AG09319 (cell line): ENCODE data around the gene PPP2CA.
"Not testable (repeated sequence)": the region's sequence is repeated elsewhere in the genome, so short reads cannot be mapped to it uniquely, and the experiment has no call there.

Experiments
- DNase-seq: peaks from one replicate; pipeline ENCODE4 v3.0.0-alpha.2; 2010; ENCODE audit warnings: low read depth; ENCODE audit errors: extremely low read depth
- TF ChIP-seq, protein P1 (sequence below): IDR thresholded peaks from 2 replicates; pipeline ENCODE4 v1.5.1; 2011; ENCODE audit warnings: low read depth, mild to moderate bottlenecking, inconsistent platforms, low read length, moderate library complexity

Gene PPP2CA

DNA sequence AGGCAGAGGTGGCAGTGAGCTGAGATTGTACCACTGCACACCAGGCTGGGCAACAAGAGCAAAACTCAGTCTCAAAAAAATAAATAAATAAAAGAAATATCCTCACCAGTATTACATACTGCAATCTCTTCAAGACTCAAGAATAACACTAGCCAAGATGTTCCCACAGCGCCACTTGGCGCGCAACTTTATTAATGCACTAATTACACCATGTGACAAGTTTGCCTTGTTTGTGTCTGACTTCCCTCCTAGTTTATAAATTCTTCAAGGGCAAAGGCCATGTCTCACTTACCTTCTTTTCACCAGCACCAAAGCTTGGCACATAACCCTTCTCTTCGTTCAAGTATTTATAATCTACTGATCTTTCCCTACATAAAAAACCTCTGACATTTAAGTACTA is 53.9 kb downstream of the PPP2CA start:
- DNase-seq = no peak
- TF ChIP-seq, protein P1, sequence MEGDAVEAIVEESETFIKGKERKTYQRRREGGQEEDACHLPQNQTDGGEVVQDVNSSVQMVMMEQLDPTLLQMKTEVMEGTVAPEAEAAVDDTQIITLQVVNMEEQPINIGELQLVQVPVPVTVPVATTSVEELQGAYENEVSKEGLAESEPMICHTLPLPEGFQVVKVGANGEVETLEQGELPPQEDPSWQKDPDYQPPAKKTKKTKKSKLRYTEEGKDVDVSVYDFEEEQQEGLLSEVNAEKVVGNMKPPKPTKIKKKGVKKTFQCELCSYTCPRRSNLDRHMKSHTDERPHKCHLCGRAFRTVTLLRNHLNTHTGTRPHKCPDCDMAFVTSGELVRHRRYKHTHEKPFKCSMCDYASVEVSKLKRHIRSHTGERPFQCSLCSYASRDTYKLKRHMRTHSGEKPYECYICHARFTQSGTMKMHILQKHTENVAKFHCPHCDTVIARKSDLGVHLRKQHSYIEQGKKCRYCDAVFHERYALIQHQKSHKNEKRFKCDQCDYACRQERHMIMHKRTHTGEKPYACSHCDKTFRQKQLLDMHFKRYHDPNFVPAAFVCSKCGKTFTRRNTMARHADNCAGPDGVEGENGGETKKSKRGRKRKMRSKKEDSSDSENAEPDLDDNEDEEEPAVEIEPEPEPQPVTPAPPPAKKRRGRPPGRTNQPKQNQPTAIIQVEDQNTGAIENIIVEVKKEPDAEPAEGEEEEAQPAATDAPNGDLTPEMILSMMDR = no peak

DNA sequence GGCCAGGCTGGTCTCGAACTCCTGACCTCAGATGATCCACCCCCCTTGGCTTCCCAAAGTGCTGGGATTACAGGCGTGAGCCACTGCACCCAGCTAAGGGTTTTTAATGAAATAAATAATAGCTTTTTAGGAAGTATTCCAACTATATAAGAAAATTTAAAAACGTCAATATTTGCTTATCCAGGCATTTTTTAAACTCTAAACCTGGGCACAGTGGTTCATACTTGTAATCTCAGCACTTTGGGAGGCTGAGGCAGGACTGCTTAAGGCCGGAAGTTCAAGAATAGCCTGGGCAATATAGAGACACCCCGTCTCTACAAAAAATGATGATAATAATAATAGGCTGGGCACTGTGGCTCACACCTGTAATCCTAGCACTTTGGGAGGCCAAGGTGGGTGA is 63.3 kb downstream of the PPP2CA start:
- DNase-seq = no peak
- TF ChIP-seq, protein P1 = no peak

DNA sequence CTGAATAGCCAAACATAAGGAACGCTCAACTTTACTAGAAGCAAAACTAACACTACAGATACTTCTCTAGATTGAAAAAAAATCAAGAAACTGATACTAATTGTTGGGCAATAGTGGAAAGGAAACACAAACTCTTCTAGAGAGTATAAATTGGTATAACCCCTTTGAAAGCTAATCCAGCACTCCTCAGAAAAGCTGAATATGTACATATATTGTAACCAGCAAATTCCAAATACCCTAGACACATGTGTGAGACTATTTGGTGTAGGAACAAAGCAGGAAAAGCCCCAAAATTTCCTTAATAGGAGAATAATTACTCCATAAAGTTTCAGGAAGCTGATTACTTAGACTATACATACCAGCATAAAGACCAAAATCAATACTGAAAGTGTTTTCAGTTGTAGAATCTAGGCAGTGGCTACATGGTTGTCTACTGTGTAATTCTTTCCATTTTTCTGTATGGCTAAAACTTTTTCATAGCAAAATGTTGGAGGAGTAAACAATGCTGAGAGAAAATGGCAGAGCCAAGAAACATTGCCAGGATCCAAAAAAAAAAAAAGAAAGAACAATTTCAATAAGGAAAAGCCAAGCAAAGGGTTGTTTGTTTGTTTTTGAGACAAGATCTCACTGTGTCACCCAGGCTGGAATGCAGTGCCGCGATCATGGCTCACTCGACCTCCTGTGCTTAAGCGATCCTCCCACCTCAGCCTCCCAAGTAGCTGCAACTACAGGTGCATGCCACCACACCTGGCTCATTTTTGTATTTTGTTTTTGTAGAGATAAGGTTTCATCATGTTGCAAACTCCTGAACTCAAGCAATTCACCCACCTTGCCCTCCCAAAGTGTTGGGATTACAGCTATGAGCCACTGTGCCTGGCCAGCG is 64.1 kb downstream of the PPP2CA start:
- no peak for DNase-seq
- TF ChIP-seq, protein P1 = no peak

DNA sequence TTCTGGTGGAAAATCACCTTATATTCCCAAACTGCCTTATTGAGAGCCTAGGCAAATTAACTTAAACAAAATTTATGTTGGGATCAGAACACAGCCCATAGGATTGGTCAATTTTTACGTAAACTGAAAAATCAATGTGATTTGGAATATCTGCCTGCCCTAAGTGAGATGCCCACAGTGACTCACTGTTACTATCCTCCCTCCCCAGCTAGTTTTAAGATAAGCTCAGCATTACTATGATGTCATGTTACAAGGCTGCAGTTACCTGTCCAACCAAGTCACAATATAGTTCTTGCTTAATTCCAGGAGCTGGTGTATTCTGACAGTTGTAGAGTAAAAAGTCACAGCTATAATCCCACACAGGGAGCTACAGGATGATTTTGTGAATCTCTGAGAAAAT is 72.2 kb downstream of the PPP2CA start:
- TF ChIP-seq, protein P1 = no peak
- DNase-seq = no peak

DNA sequence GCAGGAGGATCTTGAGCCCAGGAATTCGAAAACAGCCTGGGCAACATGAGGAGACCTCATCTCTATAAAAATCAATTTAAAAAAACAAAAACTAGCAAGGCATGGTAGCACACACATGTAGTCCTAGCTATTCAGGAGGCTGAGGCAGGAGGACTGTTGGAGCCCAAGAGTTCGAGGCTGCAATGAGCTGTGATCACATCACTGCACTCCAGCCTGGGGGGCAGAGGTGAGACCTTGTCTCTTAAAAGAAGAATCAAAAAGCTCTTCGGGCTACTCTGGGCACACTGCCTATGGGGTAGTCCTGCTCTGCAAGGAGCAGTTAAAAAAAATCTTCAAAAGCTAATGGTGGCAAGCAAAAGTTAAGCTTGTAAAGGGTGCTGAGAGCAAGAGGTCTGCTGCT is 72.6 kb downstream of the PPP2CA start:
- TF ChIP-seq, protein P1 = no peak
- no peak for DNase-seq

DNA sequence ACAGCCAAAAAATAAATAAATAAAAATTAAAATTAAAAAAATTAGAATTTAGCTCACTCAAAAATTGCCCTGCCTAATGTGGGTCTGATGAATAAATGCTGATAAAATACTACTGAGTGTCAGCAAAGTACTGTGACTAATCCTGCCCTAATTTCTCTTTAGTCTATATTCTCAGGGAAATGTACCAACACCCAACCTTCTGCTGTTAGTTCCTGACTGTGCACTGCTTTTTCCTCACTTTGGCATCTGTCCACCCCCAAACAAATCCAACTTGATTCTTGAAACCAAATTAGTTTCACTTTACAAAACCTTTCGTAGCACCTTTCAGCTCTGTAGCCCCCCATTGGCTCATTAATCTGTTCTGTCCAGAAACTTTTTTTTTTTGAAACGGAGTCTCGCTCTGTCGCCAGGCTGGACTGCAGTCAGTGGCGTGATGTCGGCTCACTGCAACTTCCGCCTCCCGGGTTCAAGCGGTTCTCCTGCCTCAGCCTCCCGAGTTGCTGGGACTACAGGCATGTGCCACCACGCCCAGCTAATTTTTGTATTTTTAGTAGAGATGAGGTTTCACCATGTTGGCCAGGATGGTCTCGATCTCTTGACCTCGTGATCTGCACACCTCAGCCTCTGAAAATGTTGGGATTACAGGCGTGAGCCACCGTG is 73.6 kb downstream of the PPP2CA start:
- DNase-seq = not testable (repeated sequence)

DNA sequence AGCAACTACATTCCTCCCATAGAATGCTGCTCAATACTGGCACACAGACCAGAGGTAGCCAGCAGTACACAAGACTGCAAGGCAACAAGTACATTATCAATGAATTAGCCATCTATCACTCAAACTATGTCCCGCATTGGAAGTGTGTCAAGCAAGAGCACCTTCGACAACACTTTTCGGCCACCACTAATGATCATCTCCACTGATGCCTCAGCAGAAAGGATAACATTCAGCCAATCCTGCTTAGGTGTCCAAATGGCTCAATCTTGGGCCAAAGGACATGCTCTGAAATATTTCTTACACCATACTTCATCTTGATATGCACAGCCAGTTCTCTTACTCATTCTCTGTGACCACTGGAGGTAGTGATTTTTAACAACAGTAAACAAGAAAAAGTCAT is 74.2 kb downstream of the PPP2CA start:
- DNase-seq = no peak
- TF ChIP-seq, protein P1 = no peak
